HG02759 (cell line): ENCODE results near the gene CDH12.
"Not testable (repeated sequence)": the region's sequence is repeated elsewhere in the genome, so short reads cannot be mapped to it uniquely, and the experiment has no call there.

ENCODE experiments used
- ATAC-seq: cut with Tn5 transposase; IDR thresholded peaks from one replicate; pipeline ENCODE4 v1.9.1; 2021; ENCODE audit warnings: mild to moderate bottlenecking, moderate library complexity; ENCODE audit not compliant: unreplicated experiment

Gene CDH12

DNA sequence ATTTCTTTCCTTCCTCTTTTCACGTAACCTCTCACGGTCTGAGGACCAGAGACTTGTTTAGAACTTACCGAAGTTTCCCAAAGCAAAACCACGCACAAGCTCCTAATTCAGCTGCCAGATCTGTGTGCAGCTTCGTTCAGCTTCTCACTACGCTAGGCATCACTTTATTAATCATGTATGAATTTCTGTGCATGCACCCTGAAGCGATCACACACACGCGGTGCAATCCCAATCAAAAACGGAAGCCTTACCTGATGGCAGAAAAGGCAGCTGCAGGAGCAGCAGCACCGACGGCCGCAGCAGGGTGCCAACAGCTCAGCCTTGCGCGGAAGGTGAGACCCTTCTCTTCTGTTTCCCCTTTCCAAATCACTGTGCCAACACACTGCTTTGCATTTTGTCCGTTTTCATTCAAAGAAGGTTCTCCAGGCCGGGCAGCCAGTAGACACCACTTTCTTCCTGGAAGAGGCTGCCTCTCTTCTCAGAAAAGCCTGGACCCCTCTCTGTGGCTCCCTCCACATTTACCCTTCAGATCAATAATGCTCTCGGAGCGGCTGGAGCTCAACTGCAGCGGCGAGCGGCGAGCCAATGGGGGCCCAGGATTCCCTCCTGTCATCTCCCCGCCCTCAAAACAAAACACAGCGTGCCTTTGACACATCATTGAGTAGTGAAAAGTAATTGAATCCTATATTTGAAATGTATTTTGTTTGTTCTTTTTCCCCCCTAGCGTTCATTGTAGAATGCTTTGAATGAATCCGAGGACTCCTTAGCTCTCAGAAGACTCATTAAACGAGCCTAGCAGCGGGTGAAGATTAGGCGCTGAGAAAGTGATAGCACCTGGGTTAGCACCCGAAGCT lies at the start of gene CDH12:
Gene CDH12, minus strand, starts transcription at position 538 of the 854 bp plus-strand sequence.
- peak; percentile 65 for ATAC-seq

DNA sequence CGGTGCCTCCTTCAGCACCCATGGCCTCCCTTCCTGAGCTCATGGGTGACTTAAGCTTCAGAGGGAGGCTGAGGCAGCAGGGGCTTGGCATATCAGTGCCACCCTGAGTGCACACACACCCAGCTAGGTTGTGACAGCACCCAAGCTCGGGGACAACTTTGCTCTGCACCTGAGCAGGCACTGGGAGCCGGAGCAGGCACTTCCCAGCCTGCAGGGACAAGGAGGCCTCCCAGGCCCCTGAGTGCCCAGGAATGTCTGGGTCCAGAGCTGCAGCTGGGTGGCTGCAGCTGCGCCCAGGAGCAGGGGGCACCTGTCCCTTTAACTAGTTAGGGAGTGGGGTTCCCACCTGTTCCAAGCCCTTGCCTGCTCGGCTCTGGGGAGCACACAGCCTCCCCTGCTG lies 48.7 kb upstream of the CDH12 start:
- no peak for ATAC-seq

DNA sequence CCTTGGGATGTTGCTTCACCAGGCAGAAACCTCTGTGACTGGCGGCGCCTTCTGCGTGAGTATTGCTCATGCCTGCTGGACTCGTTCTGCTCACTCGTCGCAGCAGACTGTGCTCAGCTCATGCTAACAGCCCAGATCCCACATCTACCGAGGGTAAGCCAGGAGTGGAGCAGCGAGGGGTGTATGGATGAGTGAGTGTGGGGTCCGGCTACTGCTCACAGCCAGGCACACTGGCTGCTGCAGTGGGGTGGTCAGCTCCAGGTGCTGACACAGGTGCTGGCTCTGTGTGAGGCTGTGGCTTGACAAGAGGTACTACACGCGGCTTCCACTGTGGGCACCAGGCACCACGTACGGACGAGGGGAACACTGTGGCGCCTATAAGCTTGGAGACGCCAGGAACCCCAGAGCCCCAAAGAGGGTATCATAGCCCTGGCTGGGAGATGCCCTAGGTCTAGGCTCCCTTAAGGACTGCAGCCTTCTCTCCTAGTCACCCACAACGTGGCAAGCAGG lies 47.7 kb upstream of the CDH12 start:
- no peak for ATAC-seq

- ATAC-seq, result no peak
Measured at GRCh38 chr5:22899341-22899740, 46.2 kb upstream of the CDH12 start.

- no peak for ATAC-seq
Measured at GRCh38 chr5:22896152-22896551, 43.0 kb upstream of the CDH12 start.

GRCh38 chr5:22892441-22892840 lies 39.3 kb upstream of the CDH12 start:
- ATAC-seq, result no peak

GRCh38 chr5:22889720-22890119 lies 36.6 kb upstream of the CDH12 start:
- no peak for ATAC-seq

DNA sequence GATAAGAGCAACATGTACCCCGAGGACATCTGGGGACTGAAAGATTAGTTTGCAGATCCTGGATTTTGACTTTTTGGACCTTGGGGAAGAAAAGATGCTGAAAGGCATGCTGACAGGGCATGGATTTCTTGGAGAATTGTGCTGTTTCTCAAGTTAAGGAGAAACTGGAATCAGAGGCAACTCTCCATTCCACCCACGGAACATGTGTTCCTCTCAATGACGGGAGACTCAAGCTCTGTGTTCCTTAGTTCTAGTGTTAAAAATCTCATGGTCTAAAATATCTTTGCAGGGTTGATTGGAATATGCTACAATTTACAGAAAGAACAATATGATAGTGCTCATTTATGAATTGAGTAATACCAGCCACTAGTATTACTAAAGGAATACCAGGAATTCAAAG lies 34.4 kb upstream of the CDH12 start:
- ATAC-seq, result no peak

DNA sequence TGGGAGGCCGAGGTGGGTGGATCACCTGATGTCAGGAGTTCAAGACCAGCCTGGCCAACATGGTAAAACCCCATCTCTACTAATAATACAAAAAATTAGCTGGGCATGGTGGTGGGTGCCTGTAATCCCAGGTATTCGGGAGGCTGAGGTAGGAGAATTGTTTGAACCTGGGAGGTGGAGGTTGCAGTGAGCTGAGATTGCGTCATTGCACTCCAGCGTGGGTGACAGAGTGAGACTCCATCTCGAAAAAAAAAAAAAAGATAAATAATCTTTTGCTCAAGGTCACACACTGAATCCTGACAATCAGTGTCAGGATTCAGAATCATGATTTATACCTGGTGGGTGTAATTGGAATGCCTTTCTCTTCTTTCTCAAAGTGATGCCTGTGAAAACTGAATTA lies 5.8 kb upstream of the CDH12 start:
- ATAC-seq, result not testable (repeated sequence)

GRCh38 chr5:22855824-22856223 lies 2.7 kb upstream of the CDH12 start:
- ATAC-seq, result no peak

DNA sequence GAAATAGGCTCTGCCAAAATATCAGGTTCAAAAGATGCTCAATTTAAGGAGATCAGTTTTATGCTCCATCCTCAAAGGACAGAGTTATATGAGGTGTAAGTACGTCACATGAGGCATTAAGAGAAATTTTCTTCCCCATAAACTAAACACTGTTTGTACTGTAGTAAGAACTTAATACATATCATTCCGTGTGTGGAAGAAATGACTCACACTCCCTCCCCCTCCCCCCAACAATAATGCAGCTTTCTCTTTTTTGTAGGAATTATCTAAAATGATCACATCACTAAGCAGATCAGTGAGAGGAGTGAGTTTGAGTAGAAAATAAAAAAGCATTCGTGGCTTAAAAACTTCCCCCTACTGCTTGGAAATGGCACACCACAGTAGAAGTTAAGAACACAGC lies 2.2 kb downstream of the CDH12 start:
- no peak for ATAC-seq

- no peak for ATAC-seq
Measured at GRCh38 chr5:22846693-22847092, 6.5 kb downstream of the CDH12 start.

GRCh38 chr5:22844636-22845035 lies 8.5 kb downstream of the CDH12 start:
- no peak for ATAC-seq

GRCh38 chr5:22844155-22844554 lies 9.0 kb downstream of the CDH12 start:
- ATAC-seq, result no peak

GRCh38 chr5:22842574-22842973 lies 10.6 kb downstream of the CDH12 start:
- ATAC-seq, result no peak

DNA sequence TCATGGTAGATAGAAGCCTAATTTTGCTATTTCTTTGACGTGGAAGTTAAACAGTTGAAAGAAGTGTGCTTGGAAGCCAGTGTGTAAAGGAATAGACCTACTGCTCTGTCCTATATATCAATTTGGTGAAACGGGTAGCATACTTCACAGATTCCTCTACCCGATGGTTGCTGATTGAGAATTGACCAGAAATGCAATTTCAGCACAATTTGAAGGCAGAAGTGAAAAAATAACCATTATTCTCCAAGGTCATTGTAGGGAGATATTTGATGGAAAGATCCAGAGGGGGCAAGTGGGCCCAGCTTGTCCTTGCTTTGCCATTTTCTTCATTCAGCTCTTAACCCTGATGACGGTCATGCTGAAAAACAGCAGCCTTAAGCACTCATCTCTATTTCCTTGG lies 15.3 kb downstream of the CDH12 start:
- ATAC-seq, result no peak

DNA sequence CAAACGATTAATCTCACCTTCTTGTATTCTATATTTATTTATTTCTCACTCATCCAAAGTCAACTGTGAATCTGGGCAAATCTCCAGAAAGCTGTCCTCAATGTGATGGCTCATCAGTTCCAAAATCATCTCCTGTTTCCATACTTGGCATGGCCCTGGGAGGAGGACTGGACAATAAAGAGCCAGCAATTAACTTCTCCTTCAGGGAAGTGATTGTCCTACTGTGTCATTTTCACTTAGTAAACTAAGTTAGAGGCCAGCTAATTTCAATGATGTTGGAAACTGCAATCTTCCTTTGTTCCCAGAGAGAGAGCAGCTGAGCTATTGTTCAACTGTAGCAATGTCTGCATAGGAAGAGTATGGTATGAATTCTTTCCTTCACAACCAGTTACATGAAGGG lies 17.5 kb downstream of the CDH12 start:
- ATAC-seq, result no peak

- ATAC-seq, result no peak
Measured at GRCh38 chr5:22793463-22793862, 59.7 kb downstream of the CDH12 start.

- no peak for ATAC-seq
Measured at GRCh38 chr5:22787807-22788206, 65.3 kb downstream of the CDH12 start.

DNA sequence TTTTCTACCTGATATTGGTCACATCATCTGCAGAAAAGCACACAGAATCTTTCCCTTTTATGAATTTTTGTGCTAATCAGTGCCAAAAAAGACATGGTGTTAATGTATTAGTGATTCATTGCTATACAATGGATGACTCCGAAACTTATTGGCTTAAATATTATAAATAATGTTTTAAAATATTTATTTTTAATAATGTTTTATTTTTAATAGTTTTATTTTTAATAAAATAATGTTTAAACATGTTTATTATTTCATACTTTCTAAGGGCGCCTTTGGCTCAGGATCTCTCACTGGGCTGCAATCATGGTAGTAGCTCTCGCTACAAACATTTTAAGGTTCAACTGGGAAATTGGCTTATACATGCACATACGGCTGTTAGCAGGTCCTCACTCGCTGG lies 65.7 kb downstream of the CDH12 start:
- no peak for ATAC-seq

- no peak for ATAC-seq
Measured at GRCh38 chr5:22780756-22781155, 72.4 kb downstream of the CDH12 start.

- no peak for ATAC-seq
Measured at GRCh38 chr5:22779499-22779898, 73.6 kb downstream of the CDH12 start.

GRCh38 chr5:22776285-22776684 lies 76.9 kb downstream of the CDH12 start:
- ATAC-seq, result no peak
